ENCODE results near the gene NENF. TPM values are rescaled to one million over a fixed set of nuclear protein-coding genes. Genes with fewer than 3 reads are reported as not detected.
"Not testable (repeated sequence)": the region's sequence is repeated elsewhere in the genome, so short reads cannot be mapped to it uniquely, and the experiment has no call there.

NENF gene
- total RNA-seq, 3 donors from 2014 or later: 30.6 to 43.0 (median 32.5) TPM

- DNase-seq: peak; percentile 52 to 71 (median 65)
- Histone ChIP-seq H3K4me1 (ENCODE audit: low read depth) (no peaks in the 10 kb centered on the region), H3K36me3 (ENCODE audit: low read depth) (no peaks in the 10 kb centered on the region), H3K9me3 (no peaks in the 10 kb centered on the region), H3K4me3 (no peak overlapping the region)
- intact Hi-C loops (cut with DNase I, micrococcal nuclease): loop anchor here in 1 of 2 donors (10.0 kb wide), 1 partner anchor 145 kb away; no protein-coding TSS in a partner anchor
- ATAC-seq: peak; percentile 71
- no peak for TF ChIP-seq CTCF (IDR thresholded peaks at IDR 0.05)
Observed at GRCh38 chr1:212470059-212470458, 37.3 kb downstream of the NENF start.

- TF ChIP-seq CTCF (IDR thresholded peaks at IDR 0.05): no peak
- Histone ChIP-seq H3K4me1 (ENCODE audit: low read depth) (no peaks in the 10 kb centered on the region), H3K4me3 (no peak overlapping the region), H3K9me3 (no peaks in the 10 kb centered on the region), H3K36me3 (ENCODE audit: low read depth) (no peaks in the 10 kb centered on the region)
- DNase-seq (no peak), ATAC-seq (no peak)
- intact Hi-C loops (cut with DNase I, micrococcal nuclease): loop anchor here in 1 of 2 donors (10.0 kb wide), 1 partner anchor 144 kb away; no protein-coding TSS in a partner anchor
Observed at GRCh38 chr1:212471286-212471685, 38.6 kb downstream of the NENF start.

- Histone ChIP-seq H3K4me3 (no peak overlapping the region), H3K4me1 (ENCODE audit: low read depth) (peaks cover under 1% of the 10 kb centered on the region), H3K36me3 (ENCODE audit: low read depth) (no peaks in the 10 kb centered on the region), H3K9me3 (no peaks in the 10 kb centered on the region)
- DNase-seq (no peak), ATAC-seq (no peak)
- intact Hi-C loops (cut with DNase I, micrococcal nuclease): loop anchor here in 1 of 2 donors (10.0 kb wide), 1 partner anchor 143 kb away; no protein-coding TSS in a partner anchor
- no peak for TF ChIP-seq CTCF (IDR thresholded peaks at IDR 0.05)
Observed at GRCh38 chr1:212471891-212472675, 39.4 kb downstream of the NENF start.

- DNase-seq: no peak
- peaks cover 10% of the 10 kb centered on the region for H3K4me1 ChIP-seq (ENCODE audit: low read depth)
- no peak overlapping the region for H3K4me3 ChIP-seq
- no peak for TF ChIP-seq CTCF (IDR thresholded peaks at IDR 0.05)
- intact Hi-C loops (cut with DNase I, micrococcal nuclease): loop anchor here in 1 of 2 donors (10.0 kb wide), 1 partner anchor 141 kb away; no protein-coding TSS in a partner anchor
- ATAC-seq: no peak
- H3K9me3 ChIP-seq: no peaks in the 10 kb centered on the region
- H3K36me3 ChIP-seq (ENCODE audit: low read depth): no peaks in the 10 kb centered on the region
Observed at GRCh38 chr1:212473729-212474128, 41.0 kb downstream of the NENF start.

GRCh38 chr1:212475151-212475550 lies 42.4 kb downstream of the NENF start:
- ATAC-seq (no peak), DNase-seq (no peak)
- H3K4me3 ChIP-seq: no peak overlapping the region

GRCh38 chr1:212475831-212476230 lies 43.1 kb downstream of the NENF start:
- intact Hi-C loops (cut with DNase I, micrococcal nuclease): loop anchor here in 1 of 2 donors (10.0 kb wide), 1 partner anchor 139 kb away; no protein-coding TSS in a partner anchor
- not testable (repeated sequence) for H3K36me3 ChIP-seq (ENCODE audit: low read depth); ATAC-seq; H3K4me1 ChIP-seq (ENCODE audit: low read depth); DNase-seq; H3K9me3 ChIP-seq; H3K4me3 ChIP-seq

More at GRCh38 chr1:212475151-212475550, 42.4 kb downstream of the NENF start:
- intact Hi-C loops (cut with DNase I, micrococcal nuclease): loop anchor here in 1 of 2 donors (10.0 kb wide), 1 partner anchor 140 kb away; no protein-coding TSS in a partner anchor
- TF ChIP-seq CTCF (IDR thresholded peaks at IDR 0.05): no peak
- peaks cover 10% of the 10 kb centered on the region for H3K4me1 ChIP-seq (ENCODE audit: low read depth)
- no peaks in the 10 kb centered on the region for H3K9me3 ChIP-seq
- H3K36me3 ChIP-seq (ENCODE audit: low read depth): no peaks in the 10 kb centered on the region
